ENCODE measurements around the gene CMSS1.

Gene CMSS1

DNA sequence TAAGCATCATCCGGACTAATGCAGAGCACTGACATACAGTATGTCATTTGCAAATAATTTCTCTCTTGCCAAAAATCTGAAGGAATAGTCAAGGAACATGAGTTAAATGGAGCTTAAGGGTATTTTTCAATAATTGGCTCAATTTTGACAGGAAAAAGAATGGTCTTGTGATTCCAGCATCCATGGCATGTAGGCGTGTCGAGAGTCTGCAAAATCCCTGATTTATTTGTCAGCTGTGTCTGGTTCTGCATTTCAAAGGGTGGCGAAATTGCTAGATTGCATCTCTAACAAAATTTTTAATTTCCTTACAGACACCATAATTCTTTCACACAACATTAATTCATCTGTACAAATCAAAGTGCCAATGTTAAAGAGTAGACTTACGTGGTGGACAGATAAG is 377.7 kb downstream of the CMSS1 start:
- H3K27ac ChIP-seq: no peak overlapping the region
- no peak for DNase-seq (ENCODE audit: low spot score)
- TF ChIP-seq, protein P1, sequence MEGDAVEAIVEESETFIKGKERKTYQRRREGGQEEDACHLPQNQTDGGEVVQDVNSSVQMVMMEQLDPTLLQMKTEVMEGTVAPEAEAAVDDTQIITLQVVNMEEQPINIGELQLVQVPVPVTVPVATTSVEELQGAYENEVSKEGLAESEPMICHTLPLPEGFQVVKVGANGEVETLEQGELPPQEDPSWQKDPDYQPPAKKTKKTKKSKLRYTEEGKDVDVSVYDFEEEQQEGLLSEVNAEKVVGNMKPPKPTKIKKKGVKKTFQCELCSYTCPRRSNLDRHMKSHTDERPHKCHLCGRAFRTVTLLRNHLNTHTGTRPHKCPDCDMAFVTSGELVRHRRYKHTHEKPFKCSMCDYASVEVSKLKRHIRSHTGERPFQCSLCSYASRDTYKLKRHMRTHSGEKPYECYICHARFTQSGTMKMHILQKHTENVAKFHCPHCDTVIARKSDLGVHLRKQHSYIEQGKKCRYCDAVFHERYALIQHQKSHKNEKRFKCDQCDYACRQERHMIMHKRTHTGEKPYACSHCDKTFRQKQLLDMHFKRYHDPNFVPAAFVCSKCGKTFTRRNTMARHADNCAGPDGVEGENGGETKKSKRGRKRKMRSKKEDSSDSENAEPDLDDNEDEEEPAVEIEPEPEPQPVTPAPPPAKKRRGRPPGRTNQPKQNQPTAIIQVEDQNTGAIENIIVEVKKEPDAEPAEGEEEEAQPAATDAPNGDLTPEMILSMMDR (conservative IDR thresholded peaks at IDR 0.05; ENCODE audit: low read depth): no peak
- ChIA-PET POLR2A (ENCODE audit: low non-redundant PET) (no interaction called here), CTCF (interaction anchor here (1.2 kb wide), 1 partner anchor 141 kb away, joined by 4 read pairs; no protein-coding TSS in a partner anchor)

DNA sequence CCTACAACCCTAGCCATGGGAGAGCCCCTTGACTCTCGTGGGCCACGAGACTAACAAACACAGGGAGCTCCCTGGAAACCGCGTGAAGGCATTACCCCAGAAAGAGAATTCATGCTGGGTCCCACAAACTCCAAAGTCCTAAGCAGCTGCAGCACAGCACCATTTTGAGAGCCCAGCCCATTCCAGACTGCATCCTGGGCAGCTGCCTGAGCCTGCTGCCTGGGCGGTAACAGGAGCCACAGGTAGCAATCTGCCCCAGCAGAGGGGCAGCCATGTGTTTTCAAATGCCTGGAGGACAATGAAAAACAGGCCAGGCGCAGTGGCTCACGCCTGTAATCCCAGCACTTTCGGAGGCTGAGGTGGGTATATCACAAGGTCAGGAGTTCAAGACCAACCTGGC is 380.2 kb downstream of the CMSS1 start:
- no peak overlapping the region for H3K27ac ChIP-seq
- CTCF ChIA-PET: no interaction called here
- TF ChIP-seq, protein P1 (conservative IDR thresholded peaks at IDR 0.05; ENCODE audit: low read depth): no peak
- POLR2A ChIA-PET (ENCODE audit: low non-redundant PET): no interaction called here
- DNase-seq (ENCODE audit: low spot score): no peak

- TF ChIP-seq, protein P1 (conservative IDR thresholded peaks at IDR 0.05; ENCODE audit: low read depth): no peak
- POLR2A ChIA-PET (ENCODE audit: low non-redundant PET): no interaction called here
- CTCF ChIA-PET: no interaction called here
- DNase-seq (ENCODE audit: low spot score): no peak
- H3K27ac ChIP-seq: no peak overlapping the region
Measured at GRCh38 chr3:100198579-100199269, 381.1 kb downstream of the CMSS1 start.

DNA sequence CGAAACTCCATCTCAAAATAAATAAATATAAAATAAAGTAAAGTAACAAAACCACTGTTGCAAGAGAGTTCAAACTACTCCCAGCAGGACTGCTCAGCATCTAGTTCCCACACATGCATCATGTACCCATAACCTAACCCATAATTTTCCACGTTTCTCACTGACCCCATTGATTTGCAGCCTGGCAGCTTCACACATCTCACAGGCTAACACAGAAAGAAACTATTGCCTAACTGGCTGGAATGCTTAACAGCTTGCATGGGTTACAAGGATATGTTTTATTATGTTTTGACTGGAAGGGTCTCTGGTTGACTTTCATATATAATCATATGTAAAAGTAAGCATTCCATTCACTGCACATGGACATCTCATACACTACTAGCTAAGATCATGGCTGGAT is 387.5 kb downstream of the CMSS1 start:
- no peak for DNase-seq (ENCODE audit: low spot score)
- ChIA-PET POLR2A (ENCODE audit: low non-redundant PET) (no interaction called here), CTCF (interaction anchor here (1.0 kb wide), 1 partner anchor 13 kb away, joined by 3 read pairs; no protein-coding TSS in a partner anchor)
- H3K27ac ChIP-seq: no peak overlapping the region
- TF ChIP-seq, protein P1 (conservative IDR thresholded peaks at IDR 0.05; ENCODE audit: low read depth): no peak

DNA sequence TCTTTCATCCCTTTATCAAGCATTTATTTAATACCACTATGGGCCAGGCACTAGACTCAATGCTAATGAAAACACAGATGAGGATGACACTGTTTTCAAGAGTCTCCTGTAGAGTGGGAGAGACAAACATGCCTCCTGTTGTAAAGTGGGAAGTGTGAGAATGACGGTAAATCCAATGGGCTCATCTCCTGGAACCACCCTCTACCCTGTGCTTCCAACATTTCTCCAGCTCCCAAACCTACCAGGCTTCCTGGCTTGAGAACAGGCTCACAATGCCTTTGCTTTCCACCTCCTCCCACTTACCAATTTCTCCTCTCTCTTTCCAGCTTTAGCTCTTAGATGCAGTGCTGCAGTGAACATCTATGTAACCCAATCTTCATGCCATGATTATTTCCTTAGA is 389.0 kb downstream of the CMSS1 start:
- TF ChIP-seq, protein P1 (conservative IDR thresholded peaks at IDR 0.05; ENCODE audit: low read depth): no peak
- H3K27ac ChIP-seq: no peak overlapping the region
- POLR2A ChIA-PET (ENCODE audit: low non-redundant PET): no interaction called here
- CTCF ChIA-PET: interaction anchor here (0.5 kb wide), 1 partner anchor 175 kb away, joined by 4 read pairs; no protein-coding TSS in a partner anchor
- no peak for DNase-seq (ENCODE audit: low spot score)

- CTCF ChIA-PET: no interaction called here
- POLR2A ChIA-PET (ENCODE audit: low non-redundant PET): no interaction called here
- TF ChIP-seq, protein P1 (conservative IDR thresholded peaks at IDR 0.05; ENCODE audit: low read depth): no peak
- H3K27ac ChIP-seq: no peak overlapping the region
- DNase-seq (ENCODE audit: low spot score): no peak
Measured at GRCh38 chr3:100207886-100208285, 390.2 kb downstream of the CMSS1 start.

All from RWPE1 (cell line).